IPS-15b (cell line): ENCODE data around the gene PHLPP1.

ENCODE experiments used
- H3K27me3 ChIP-seq: one replicate; pipeline ENCODE4 v1.6.1; 2013; ENCODE audit warnings: low read length; ENCODE audit not compliant: control insufficient read depth, insufficient read depth
- H3K36me3 ChIP-seq: one replicate; pipeline ENCODE4 v1.6.1; 2013; ENCODE audit warnings: low read length; ENCODE audit not compliant: control insufficient read depth, insufficient read depth
- H3K4me1 ChIP-seq: one replicate; pipeline ENCODE4 v1.6.1; 2013; ENCODE audit warnings: mild to moderate bottlenecking, low read length; ENCODE audit not compliant: control insufficient read depth, insufficient read depth
- H3K4me3 ChIP-seq: one replicate; pipeline ENCODE4 v1.5.1; 2013; ENCODE audit warnings: low read depth, low read length
- H3K9ac ChIP-seq: one replicate; pipeline ENCODE4 v1.6.1; 2013; ENCODE audit warnings: low read depth, mild to moderate bottlenecking, low read length
- H3K9me3 ChIP-seq: one replicate; pipeline ENCODE4 v1.6.1; 2013; ENCODE audit warnings: mild to moderate bottlenecking, low read length; ENCODE audit not compliant: control insufficient read depth, insufficient read depth

PHLPP1 gene

DNA sequence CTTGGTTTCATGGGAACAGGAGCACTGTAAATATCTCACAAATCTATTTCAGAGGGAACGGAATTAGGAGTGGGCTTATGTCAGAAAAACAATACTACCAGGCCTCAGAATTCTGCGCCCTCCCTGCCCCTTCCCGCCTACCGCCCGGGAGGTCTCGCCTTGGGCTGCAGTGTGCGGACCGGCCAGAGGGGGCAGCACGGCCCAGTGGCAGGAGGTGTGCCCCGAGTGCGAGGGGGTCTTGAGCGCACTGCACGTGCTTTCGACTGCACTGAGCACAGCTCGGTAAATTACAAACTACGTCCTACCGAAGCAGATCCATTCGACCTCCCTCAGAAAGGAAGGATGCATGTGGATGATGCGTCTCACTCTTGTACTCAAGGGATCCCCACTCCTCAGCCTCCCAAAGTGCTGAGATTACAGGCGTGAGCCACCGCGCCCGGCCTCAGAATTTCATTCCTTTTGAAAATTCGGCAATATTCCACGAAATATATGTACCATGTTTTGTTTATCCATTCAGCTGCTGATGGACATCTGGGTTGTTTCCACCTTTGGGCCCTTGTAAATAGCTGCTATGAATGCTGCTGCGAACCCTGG is 307.2 kb downstream of the PHLPP1 start:
- no peaks in the 10 kb centered on the region for H3K36me3 ChIP-seq
- no peaks in the 10 kb centered on the region for H3K4me1 ChIP-seq
- no peak overlapping the region for H3K4me3 ChIP-seq
- no peaks in the 10 kb centered on the region for H3K9me3 ChIP-seq
- peaks cover 11% of the 10 kb centered on the region for H3K27me3 ChIP-seq
- no peak overlapping the region for H3K9ac ChIP-seq

DNA sequence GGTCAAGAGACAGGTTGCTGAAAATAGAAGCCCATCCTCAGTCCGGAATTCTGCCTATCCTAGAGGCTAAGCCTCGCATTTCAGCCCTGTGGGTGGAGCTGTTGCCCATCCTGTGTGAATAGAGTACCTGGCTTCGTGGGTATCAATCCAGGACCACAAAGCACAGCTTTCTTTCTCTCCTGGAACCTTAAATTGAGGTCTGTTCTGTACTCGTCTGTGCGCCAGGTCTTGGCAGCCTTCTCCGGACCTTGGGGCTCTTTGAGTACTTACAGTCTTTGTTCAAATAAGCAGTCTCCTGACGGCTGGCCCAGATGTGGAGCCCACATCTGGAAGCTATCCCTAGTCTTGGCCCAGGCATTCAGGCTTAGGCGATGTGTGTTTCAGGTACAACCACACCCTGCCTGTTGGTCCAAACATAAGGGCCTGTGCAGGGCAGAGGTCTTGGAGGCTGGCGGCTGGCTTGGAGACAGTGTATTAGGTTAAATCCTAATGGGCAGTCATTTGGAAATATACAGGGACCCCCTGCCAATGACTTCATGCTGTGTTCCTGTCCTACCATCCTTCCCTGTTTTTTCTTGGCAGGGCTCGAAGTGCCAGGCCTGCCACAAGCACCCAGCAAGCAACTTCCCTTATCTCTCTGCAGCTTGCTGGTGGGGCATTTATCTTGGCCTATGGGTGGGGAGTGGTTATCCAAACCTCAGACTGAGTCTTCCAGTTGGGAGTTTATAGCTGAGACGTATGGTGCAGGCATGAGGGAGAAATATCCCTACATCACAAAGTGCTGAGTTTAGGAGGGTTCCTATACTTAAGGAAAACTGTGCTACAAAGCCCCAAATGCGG is 310.1 kb downstream of the PHLPP1 start:
- H3K27me3 ChIP-seq = peaks cover 9% of the 10 kb centered on the region
- H3K4me3 ChIP-seq = no peak overlapping the region
- no peaks in the 10 kb centered on the region for H3K36me3 ChIP-seq

DNA sequence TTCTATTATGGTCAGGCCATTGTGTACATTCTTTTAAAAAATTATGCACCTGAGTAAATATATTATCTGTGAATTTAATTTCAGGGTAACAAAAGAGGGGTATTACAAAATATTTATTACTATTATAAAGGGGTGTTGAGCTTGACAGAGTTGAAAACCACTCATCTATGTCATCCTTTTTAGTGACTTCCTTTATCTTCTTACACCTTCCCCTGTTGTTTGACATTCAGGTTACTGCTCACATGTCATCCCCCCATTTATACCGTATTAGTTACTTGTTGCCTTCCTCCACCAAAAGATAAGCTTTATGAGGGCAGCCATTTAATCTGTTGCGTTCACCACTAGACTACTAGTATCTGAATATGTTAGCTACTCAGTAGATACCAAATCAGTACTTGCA is 313.0 kb downstream of the PHLPP1 start:
- Histone ChIP-seq H3K27me3 (no peaks in the 10 kb centered on the region), H3K4me3 (no peak overlapping the region), H3K9me3 (no peaks in the 10 kb centered on the region), H3K9ac (no peak overlapping the region), H3K4me1 (no peaks in the 10 kb centered on the region), H3K36me3 (no peaks in the 10 kb centered on the region)

More for the DNA sequence above, 310.1 kb downstream of the PHLPP1 start:
- H3K9me3 ChIP-seq = no peaks in the 10 kb centered on the region
- H3K9ac ChIP-seq = no peak overlapping the region
- H3K4me1 ChIP-seq = no peaks in the 10 kb centered on the region
